ENCODE measurements around the gene OGFOD2. TPM values are rescaled to one million over a fixed set of nuclear protein-coding genes. Genes with fewer than 3 reads are reported as not detected.

OGFOD2 gene
- total RNA-seq, 4 donors from 2014 or later, result 13.3 to 133 (median 16.8) TPM

DNA sequence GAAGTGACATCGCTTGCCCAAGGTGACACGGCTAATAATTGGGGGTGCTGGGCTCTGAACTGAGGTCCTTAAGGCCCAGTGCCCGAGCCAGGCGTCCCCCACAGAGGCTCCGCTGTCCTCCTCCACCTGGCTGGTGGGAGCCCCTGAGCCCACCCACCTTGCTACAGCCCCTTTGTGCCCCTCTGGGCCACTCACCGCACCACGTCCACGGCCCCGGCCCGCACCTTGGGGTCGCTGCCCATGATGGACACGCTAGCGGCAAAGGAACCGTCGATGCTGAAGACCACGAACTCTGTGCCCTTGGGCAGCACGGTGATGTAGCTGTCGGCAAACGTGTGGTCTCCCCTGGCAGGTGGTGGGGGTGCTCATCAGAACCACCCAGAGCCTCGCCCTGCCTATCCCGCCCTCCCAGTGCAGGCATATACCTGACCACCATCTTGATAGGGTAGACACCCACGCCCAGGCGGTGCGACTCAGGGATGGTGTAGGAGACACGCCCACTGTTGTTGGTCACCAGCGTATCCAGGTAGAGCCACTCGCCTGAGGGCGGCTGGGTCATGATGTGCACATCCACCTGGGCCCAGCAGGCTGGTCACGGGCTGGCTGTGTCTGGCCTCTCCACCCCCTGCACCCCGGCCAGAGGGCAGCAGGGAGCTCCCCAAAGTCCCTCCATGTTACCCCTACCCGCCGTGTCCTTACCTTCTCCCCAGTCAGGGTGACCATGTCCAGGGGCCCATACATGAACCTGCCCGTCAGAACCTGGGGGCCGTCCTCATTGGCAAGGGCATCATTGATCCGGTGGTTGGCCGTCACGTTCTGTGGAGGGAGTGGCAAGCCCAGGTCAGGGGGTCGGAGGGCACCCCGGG lies 12.3 kb downstream of the OGFOD2 start:
- Histone ChIP-seq H3K4me1 (peaks cover 2 to 16% of the 10 kb centered on the region in 2 donors), H3K27me3 (no peaks in the 10 kb centered on the region), H3K4me3 (no peak overlapping the region), H3K27ac (no peak overlapping the region), H3K36me3 (no peaks in the 10 kb centered on the region), H3K9me3 (no peaks in the 10 kb centered on the region)
- intact Hi-C loops (cut with DNase I; ENCODE audit: low total_unique reads), result no loop called here
- DNase-seq, result no peak
- no peak for TF ChIP-seq POLR2A (IDR thresholded peaks at IDR 0.05)
- TF ChIP-seq, protein P1, sequence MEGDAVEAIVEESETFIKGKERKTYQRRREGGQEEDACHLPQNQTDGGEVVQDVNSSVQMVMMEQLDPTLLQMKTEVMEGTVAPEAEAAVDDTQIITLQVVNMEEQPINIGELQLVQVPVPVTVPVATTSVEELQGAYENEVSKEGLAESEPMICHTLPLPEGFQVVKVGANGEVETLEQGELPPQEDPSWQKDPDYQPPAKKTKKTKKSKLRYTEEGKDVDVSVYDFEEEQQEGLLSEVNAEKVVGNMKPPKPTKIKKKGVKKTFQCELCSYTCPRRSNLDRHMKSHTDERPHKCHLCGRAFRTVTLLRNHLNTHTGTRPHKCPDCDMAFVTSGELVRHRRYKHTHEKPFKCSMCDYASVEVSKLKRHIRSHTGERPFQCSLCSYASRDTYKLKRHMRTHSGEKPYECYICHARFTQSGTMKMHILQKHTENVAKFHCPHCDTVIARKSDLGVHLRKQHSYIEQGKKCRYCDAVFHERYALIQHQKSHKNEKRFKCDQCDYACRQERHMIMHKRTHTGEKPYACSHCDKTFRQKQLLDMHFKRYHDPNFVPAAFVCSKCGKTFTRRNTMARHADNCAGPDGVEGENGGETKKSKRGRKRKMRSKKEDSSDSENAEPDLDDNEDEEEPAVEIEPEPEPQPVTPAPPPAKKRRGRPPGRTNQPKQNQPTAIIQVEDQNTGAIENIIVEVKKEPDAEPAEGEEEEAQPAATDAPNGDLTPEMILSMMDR (IDR thresholded peaks at IDR 0.05), result no peak

DNA sequence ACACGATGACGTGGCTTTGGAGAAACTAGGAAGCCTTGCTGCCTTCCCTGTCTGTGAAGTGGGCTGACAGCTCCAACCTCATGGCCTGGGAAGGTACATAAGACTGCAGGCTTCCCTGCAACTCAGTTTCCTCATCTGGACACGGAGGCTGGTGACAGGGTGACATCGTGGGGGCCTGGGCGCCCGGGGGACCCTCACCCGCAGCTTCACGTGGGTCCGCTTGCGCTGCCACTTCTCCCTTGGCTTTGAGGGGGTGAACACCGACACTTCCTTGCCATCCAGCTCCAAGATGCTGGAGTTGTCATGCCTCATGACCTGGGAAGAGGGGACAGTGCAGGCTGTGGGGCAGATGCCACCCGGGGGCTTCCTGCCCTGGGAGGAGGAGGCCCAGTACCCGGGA lies 13.0 kb downstream of the OGFOD2 start:
- Histone ChIP-seq H3K4me3 (no peak overlapping the region), H3K27ac (no peak overlapping the region), H3K9me3 (no peaks in the 10 kb centered on the region), H3K4me1 (peaks cover 0 to 14% of the 10 kb centered on the region in 2 donors), H3K36me3 (no peaks in the 10 kb centered on the region), H3K27me3 (no peaks in the 10 kb centered on the region)
- DNase-seq, result no peak
- intact Hi-C loops (cut with DNase I; ENCODE audit: low total_unique reads), result no loop called here
- TF ChIP-seq, protein P1 (IDR thresholded peaks at IDR 0.05), result no peak
- no peak for TF ChIP-seq POLR2A (IDR thresholded peaks at IDR 0.05)

GRCh38 chr12:122988612-122989212 lies 13.7 kb downstream of the OGFOD2 start:
- DNase-seq, result no peak
- peaks cover 0 to 14% of the 10 kb centered on the region in 2 donors for H3K4me1 ChIP-seq
- H3K27me3 ChIP-seq, result no peaks in the 10 kb centered on the region
- TF ChIP-seq POLR2A (IDR thresholded peaks at IDR 0.05), result no peak
- TF ChIP-seq, protein P1 (IDR thresholded peaks at IDR 0.05), result no peak
- H3K36me3 ChIP-seq, result no peaks in the 10 kb centered on the region
- H3K4me3 ChIP-seq, result no peak overlapping the region
- no peaks in the 10 kb centered on the region for H3K9me3 ChIP-seq
- H3K27ac ChIP-seq, result no peak overlapping the region
- intact Hi-C loops (cut with DNase I; ENCODE audit: low total_unique reads), result no loop called here

- no peaks in the 10 kb centered on the region for H3K27me3 ChIP-seq
- TF ChIP-seq POLR2A (IDR thresholded peaks at IDR 0.05), result no peak
- TF ChIP-seq, protein P1 (IDR thresholded peaks at IDR 0.05), result no peak
- H3K4me1 ChIP-seq, result peaks cover 0 to 9% of the 10 kb centered on the region in 2 donors
- no peak overlapping the region for H3K27ac ChIP-seq
- intact Hi-C loops (cut with DNase I; ENCODE audit: low total_unique reads), result no loop called here
- no peak for DNase-seq
- H3K9me3 ChIP-seq, result no peaks in the 10 kb centered on the region
- H3K36me3 ChIP-seq, result no peaks in the 10 kb centered on the region
- H3K4me3 ChIP-seq, result no peak overlapping the region
These were observed 14.3 kb downstream of the OGFOD2 start for GRCh38 chr12:122989225-122989839.
